Esophagus squamous epithelium (tissue), 5 donors: ENCODE results near the gene CAPN15. TPM values are rescaled to one million over a fixed set of nuclear protein-coding genes. Genes with fewer than 3 reads are reported as not detected.

Experiments
- DNase-seq: peaks from one replicate; lab custom pipeline; 2025; lab: John Stamatoyannopoulos, UW
- H3K27ac ChIP-seq, 4 donors: fragments of 200-600 bp; sonication (generic); one replicate each; pipeline ENCODE4 v1.5.1; 2016 to 2019; ENCODE audit warnings: mild to moderate bottlenecking in 1 of 4
- H3K27me3 ChIP-seq, 4 donors: fragments of 200-600 bp; sonication (generic); 1 replicate in 3 of 4; 2 replicates in 1 of 4; pipeline versions ENCODE4 v1.5.1 to v1.6.0; 2017 to 2021; ENCODE audit warnings: antibody characterized with exemption in 1 of 4
- H3K36me3 ChIP-seq, 3 donors: fragments of 200-600 bp; sonication (generic); one replicate each; pipeline ENCODE4 v1.5.1; 2016 to 2019
- H3K4me1 ChIP-seq, 3 donors: fragments of 200-600 bp; sonication (generic); one replicate each; pipeline ENCODE4 v1.5.1; 2017 to 2019
- H3K4me3 ChIP-seq, 4 donors: fragments of 200-600 bp; sonication (generic); 1 replicate in 3 of 4; 2 replicates in 1 of 4; pipeline ENCODE4 v1.5.1; 2016 to 2019; ENCODE audit warnings: mild to moderate bottlenecking in 2 of 4, moderate library complexity in 1 of 4
- H3K9me3 ChIP-seq, 3 donors: fragments of 200-600 bp; sonication (generic); one replicate each; pipeline ENCODE4 v1.5.1; 2016 to 2019
- POLR2A ChIP-seq, 4 donors: fragments of 450-650 bp; IDR thresholded peaks; one replicate each; pipeline ENCODE4 v1.6.1; 2017; ENCODE audit warnings: antibody characterized with exemption in 4 of 4, mild to moderate bottlenecking in 4 of 4, moderate library complexity in 3 of 4
- whole genome bisulfite sequencing, 2 donors: methylation state at CpG; one replicate each; pipeline ENCODE4 v1.1.5; 2018; 5-methylcytosine and 5-hydroxymethylcytosine counted together
- intact Hi-C: fragments of 100-400 bp; cut with DNase I; formaldehyde crosslinking; loops from one replicate; pipeline ENCODE4 v1.15.0; 2022
- total RNA-seq, 4 donors: library from RNA; depleted of rRNA; stranded (reverse); fragments of >200 nt; gene quantifications; one replicate each; pipeline ENCODE4 v1.1.0, GENCODE V29; 2016
- TF ChIP-seq, protein P1 (sequence below), 6 experiments: fragments of 450-650 bp in 4 of 6; fragments of 200-600 bp in 2 of 6; sonication (generic) in 2 of 6; IDR thresholded peaks; one replicate each; pipeline ENCODE4 v1.5.1; 2016 to 2019; ENCODE audit warnings: antibody characterized with exemption in 6 of 6, mild to moderate bottlenecking in 4 of 6, moderate library complexity in 4 of 6
- donor health status: DM: yes; HTN: yes; CAD: no.

CAPN15 gene
- total RNA-seq, 4 donors from 2014 or later: 29.4 to 69.6 (median 52.4) TPM

DNA sequence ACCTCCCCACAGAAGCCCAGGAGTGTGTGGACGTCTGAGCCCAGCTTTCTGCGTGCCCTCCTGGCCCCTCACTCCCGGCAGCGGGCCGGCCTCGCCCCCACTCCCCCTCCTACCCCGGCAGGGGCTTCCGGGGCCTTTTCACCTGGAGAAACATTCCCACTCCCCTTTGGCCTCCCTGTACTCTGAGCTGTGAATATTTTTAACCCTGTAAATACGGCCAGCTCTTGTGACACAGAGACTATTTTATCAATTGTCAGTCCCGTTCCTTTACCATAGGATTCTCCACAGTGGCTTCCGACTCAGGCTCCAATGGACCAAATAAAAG, 26.7 kb downstream of the CAPN15 start:
- intact Hi-C loops: no loop called here
- Histone ChIP-seq H3K36me3 (peaks cover 15 to 48% (median 22%) of the 10 kb centered on the region in 3 donors), H3K4me3 (no peak overlapping the region), H3K27ac (no peak overlapping the region), H3K9me3 (no peaks in the 10 kb centered on the region), H3K27me3 (peaks cover 0 to 23% (median 4%) of the 10 kb centered on the region in 4 donors), H3K4me1 (peaks cover 3 to 23% (median 4%) of the 10 kb centered on the region in 3 donors)
- 78 to 84% methylated on average over 10 to 11 of the region's 11 CpGs for whole genome bisulfite sequencing, 2 donors
- no peak for DNase-seq
- TF ChIP-seq, protein P1, sequence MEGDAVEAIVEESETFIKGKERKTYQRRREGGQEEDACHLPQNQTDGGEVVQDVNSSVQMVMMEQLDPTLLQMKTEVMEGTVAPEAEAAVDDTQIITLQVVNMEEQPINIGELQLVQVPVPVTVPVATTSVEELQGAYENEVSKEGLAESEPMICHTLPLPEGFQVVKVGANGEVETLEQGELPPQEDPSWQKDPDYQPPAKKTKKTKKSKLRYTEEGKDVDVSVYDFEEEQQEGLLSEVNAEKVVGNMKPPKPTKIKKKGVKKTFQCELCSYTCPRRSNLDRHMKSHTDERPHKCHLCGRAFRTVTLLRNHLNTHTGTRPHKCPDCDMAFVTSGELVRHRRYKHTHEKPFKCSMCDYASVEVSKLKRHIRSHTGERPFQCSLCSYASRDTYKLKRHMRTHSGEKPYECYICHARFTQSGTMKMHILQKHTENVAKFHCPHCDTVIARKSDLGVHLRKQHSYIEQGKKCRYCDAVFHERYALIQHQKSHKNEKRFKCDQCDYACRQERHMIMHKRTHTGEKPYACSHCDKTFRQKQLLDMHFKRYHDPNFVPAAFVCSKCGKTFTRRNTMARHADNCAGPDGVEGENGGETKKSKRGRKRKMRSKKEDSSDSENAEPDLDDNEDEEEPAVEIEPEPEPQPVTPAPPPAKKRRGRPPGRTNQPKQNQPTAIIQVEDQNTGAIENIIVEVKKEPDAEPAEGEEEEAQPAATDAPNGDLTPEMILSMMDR (IDR thresholded peaks at IDR 0.05): no peak
- no peak for TF ChIP-seq POLR2A (IDR thresholded peaks at IDR 0.05)

- intact Hi-C loops: no loop called here
- no peak for DNase-seq
- TF ChIP-seq, protein P1 (IDR thresholded peaks at IDR 0.05): no peak
- TF ChIP-seq POLR2A (IDR thresholded peaks at IDR 0.05): no peak
- 60 to 66% methylated on average over 1 to 12 of the region's 54 CpGs for WGBS, 2 donors
- Histone ChIP-seq H3K4me3 (peak overlapping the region in 2 of 4 donors; percentile 33 to 49), H3K36me3 (peaks cover 15 to 43% (median 19%) of the 10 kb centered on the region in 3 donors), H3K27me3 (peaks cover 0 to 29% (median 10%) of the 10 kb centered on the region in 4 donors), H3K9me3 (no peaks in the 10 kb centered on the region), H3K27ac (peak overlapping the region in 1 of 4 donors; percentile 2), H3K4me1 (peaks cover 6 to 28% (median 7%) of the 10 kb centered on the region in 3 donors)
Observed at GRCh38 chr16:554640-555365, 27.3 kb downstream of the CAPN15 start.

GRCh38 chr16:555528-556473, 28.3 kb downstream of the CAPN15 start:
- intact Hi-C loops: no loop called here
- peaks cover 13 to 35% (median 15%) of the 10 kb centered on the region in 3 donors for H3K36me3 ChIP-seq
- H3K27ac ChIP-seq: no peak overlapping the region
- H3K27me3 ChIP-seq: peaks cover 1 to 39% (median 13%) of the 10 kb centered on the region in 4 donors
- 62% methylated on average over 7 of the region's 32 CpGs; no CpG with 5 or more reads in 1 of the 2 donors for WGBS, 2 donors
- H3K9me3 ChIP-seq: no peaks in the 10 kb centered on the region
- H3K4me1 ChIP-seq: peaks cover 7 to 37% (median 16%) of the 10 kb centered on the region in 3 donors
- H3K4me3 ChIP-seq: peak overlapping the region in 1 of 4 donors; percentile 49
- DNase-seq: no peak
- no peak for TF ChIP-seq POLR2A (IDR thresholded peaks at IDR 0.05)
- TF ChIP-seq, protein P1 (IDR thresholded peaks at IDR 0.05): no peak

DNA sequence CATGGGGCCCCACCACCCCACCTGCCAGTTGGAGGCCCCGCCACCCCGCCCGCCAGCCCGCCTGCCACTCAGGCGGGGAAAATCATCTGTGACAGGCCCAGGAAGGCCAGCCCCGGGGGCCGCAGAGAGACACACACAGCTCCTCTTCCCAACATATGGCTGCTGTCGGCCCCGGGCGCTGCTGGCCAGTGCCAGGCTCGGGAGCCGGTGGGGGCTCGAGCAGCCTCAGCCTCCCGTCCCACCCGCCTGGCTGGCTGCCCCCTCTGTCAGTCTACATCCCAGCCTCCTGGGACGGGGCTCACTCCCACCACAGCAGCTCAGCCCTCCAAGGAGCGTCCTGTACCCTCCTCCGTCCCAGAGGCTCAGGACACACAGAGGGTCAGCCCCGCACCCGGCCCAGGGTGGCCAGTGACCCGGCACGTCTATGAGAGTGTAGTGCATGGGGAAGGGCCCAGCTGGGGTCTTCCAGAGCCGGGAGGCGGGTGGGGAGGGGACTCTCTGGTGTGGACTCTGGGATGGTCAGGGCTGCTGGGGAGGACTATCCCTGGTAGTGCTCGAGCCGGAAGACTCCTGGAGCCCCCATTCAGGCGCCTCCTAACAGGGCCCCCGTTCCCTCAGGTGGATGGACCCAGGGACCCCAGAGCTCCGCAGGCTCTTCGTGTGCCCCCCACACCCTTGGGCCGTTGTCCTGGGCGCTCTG, 29.1 kb downstream of the CAPN15 start:
- no peak overlapping the region for H3K27ac ChIP-seq
- peaks cover 11 to 26% (median 12%) of the 10 kb centered on the region in 3 donors for H3K36me3 ChIP-seq
- H3K4me3 ChIP-seq: no peak overlapping the region
- intact Hi-C loops: no loop called here
- peaks cover 7 to 41% (median 17%) of the 10 kb centered on the region in 3 donors for H3K4me1 ChIP-seq
- no peaks in the 10 kb centered on the region for H3K9me3 ChIP-seq
- TF ChIP-seq, protein P1 (IDR thresholded peaks at IDR 0.05): no peak
- TF ChIP-seq POLR2A (IDR thresholded peaks at IDR 0.05): no peak
- H3K27me3 ChIP-seq: peaks cover 9 to 47% (median 20%) of the 10 kb centered on the region in 4 donors
- no peak for DNase-seq
- WGBS, 2 donors: 60% methylated on average over 1 of the region's 32 CpGs; no CpG with 5 or more reads in 1 of the 2 donors
